H9 (cell line): ENCODE data around the gene NDUFB8. TPM values are rescaled to one million over a fixed set of nuclear protein-coding genes. Genes with fewer than 3 reads are reported as not detected.

Experiments
- DNase-seq: peaks from one replicate; pipeline ENCODE4 v3.0.0-alpha.2; 2017
- H2AFZ ChIP-seq: one replicate; pipeline ENCODE4 v1.6.1; 2013; ENCODE audit warnings: mild to moderate bottlenecking, low read length, control low read depth, moderate library complexity
- H2AK5ac ChIP-seq: 2 replicates; pipeline ENCODE4 v1.6.1; 2013; ENCODE audit warnings: low read length, control low read depth, mixed read lengths; ENCODE audit not compliant: insufficient read length
- H2BK120ac ChIP-seq: one replicate; pipeline ENCODE4 v1.6.1; 2013; ENCODE audit warnings: low read depth, mild to moderate bottlenecking, low read length, control low read depth, inconsistent platforms; ENCODE audit not compliant: poor library complexity, severe bottlenecking
- H2BK12ac ChIP-seq: 2 replicates; pipeline ENCODE4 v1.6.1; 2013; ENCODE audit warnings: low read length, control low read depth, mixed read lengths, low read depth; ENCODE audit not compliant: insufficient read length
- H2BK15ac ChIP-seq: 2 replicates; pipeline ENCODE4 v1.6.1; 2013; ENCODE audit warnings: low read depth, low read length, control low read depth
- H2BK20ac ChIP-seq: one replicate; pipeline ENCODE4 v1.6.1; 2013; ENCODE audit warnings: low read depth, mild to moderate bottlenecking, low read length, control low read depth, inconsistent platforms; ENCODE audit not compliant: poor library complexity, severe bottlenecking
- H2BK5ac ChIP-seq: 2 replicates; pipeline ENCODE4 v1.6.1; 2013; ENCODE audit warnings: low read length, control low read depth, mixed read lengths; ENCODE audit not compliant: insufficient read length
- H3K14ac ChIP-seq: 2 replicates; pipeline ENCODE4 v1.6.1; 2013; ENCODE audit warnings: low read length, control low read depth; ENCODE audit not compliant: insufficient read depth
- H3K18ac ChIP-seq: 2 replicates; pipeline ENCODE4 v1.6.1; 2013; ENCODE audit warnings: low read depth, mild to moderate bottlenecking, mixed read lengths, low read length, control low read depth; ENCODE audit not compliant: insufficient read length
- H3K23ac ChIP-seq: 2 replicates; pipeline ENCODE4 v1.6.1; 2013; ENCODE audit warnings: low read length, control low read depth, mixed read lengths, low read depth; ENCODE audit not compliant: insufficient read length
- H3K23me2 ChIP-seq: 2 replicates; pipeline ENCODE4 v1.6.1; 2013; ENCODE audit warnings: low read depth, mild to moderate bottlenecking, mixed read lengths, low read length, control low read depth; ENCODE audit not compliant: insufficient read length, poor library complexity, severe bottlenecking
- H3K27ac ChIP-seq: 2 replicates; pipeline ENCODE4 v1.5.1; 2013; ENCODE audit warnings: low read length, control low read depth, mixed read lengths, low read depth; ENCODE audit not compliant: insufficient read length
- H3K27me3 ChIP-seq: 2 replicates; pipeline ENCODE4 v1.6.1; 2013; ENCODE audit warnings: low read length, control low read depth, inconsistent platforms; ENCODE audit not compliant: insufficient read depth
- H3K4ac ChIP-seq: 2 replicates; pipeline ENCODE4 v1.6.1; 2013; ENCODE audit warnings: low read depth, mild to moderate bottlenecking, control low read depth, inconsistent platforms, low read length, moderate library complexity
- H3K4me1 ChIP-seq: 2 replicates; pipeline ENCODE4 v1.6.1; 2013; ENCODE audit warnings: low read length, control low read depth, inconsistent platforms; ENCODE audit not compliant: insufficient read depth
- H3K4me2 ChIP-seq: 2 replicates; pipeline ENCODE4 v1.6.1; 2013; ENCODE audit warnings: low read length, control low read depth, mixed read lengths; ENCODE audit not compliant: insufficient read length, insufficient read depth
- H3K56ac ChIP-seq: 2 replicates; pipeline ENCODE4 v1.6.1; 2013; ENCODE audit warnings: low read depth, mild to moderate bottlenecking, mixed read lengths, low read length, control low read depth; ENCODE audit not compliant: insufficient read length
- H3K79me1 ChIP-seq: 2 replicates; pipeline ENCODE4 v1.6.1; 2013; ENCODE audit warnings: low read depth, mild to moderate bottlenecking, moderate library complexity, low read length, control low read depth, inconsistent platforms; ENCODE audit not compliant: insufficient read depth, poor library complexity, severe bottlenecking
- H3K79me2 ChIP-seq: 2 replicates; pipeline ENCODE4 v1.6.1; 2013; ENCODE audit warnings: low read length, control low read depth, inconsistent platforms; ENCODE audit not compliant: insufficient read depth
- H3K9ac ChIP-seq: 2 replicates; pipeline ENCODE4 v1.6.1; 2013; ENCODE audit warnings: low read length, control low read depth, mixed read lengths; ENCODE audit not compliant: insufficient read length; ENCODE audit errors: extremely low read depth
- H3K9me3 ChIP-seq: one replicate; pipeline ENCODE4 v1.6.1; 2013; ENCODE audit warnings: low read depth, low read length, inconsistent platforms; ENCODE audit not compliant: control insufficient read depth
- H3T11ph ChIP-seq: one replicate; pipeline ENCODE4 v1.6.1; 2013; ENCODE audit warnings: mild to moderate bottlenecking, low read length, control low read depth, inconsistent platforms
- H4K20me1 ChIP-seq: one replicate; pipeline ENCODE4 v1.6.1; 2013; ENCODE audit not compliant: control insufficient read depth, insufficient read length, insufficient read depth
- H4K5ac ChIP-seq: 2 replicates; pipeline ENCODE4 v1.6.1; 2013; ENCODE audit warnings: low read depth, mild to moderate bottlenecking, mixed read lengths, low read length, control low read depth; ENCODE audit not compliant: insufficient read length
- H4K8ac ChIP-seq: replicated peaks from 2 replicates; pipeline ENCODE4 v1.6.1; 2013; ENCODE audit warnings: low read length, control low read depth, mixed read lengths, low read depth; ENCODE audit not compliant: insufficient read length
- H4K91ac ChIP-seq: 2 replicates; pipeline ENCODE4 v1.6.1; 2013; ENCODE audit warnings: low read depth, mild to moderate bottlenecking, moderate library complexity, mixed read lengths, low read length, control low read depth; ENCODE audit not compliant: insufficient read length
- H3K27ac Mint-ChIP-seq, 3 experiments: 2 replicates in 2 of 3; 3 replicates in 1 of 3; pipeline ENCODE4 v1.8.0; 2020 to 2021; ENCODE audit warnings: mixed read lengths in 3 of 3, mild to moderate bottlenecking in 1 of 3, moderate library complexity in 1 of 3
- H3K27me3 Mint-ChIP-seq: 2 replicates; pipeline ENCODE4 v1.8.0; 2021; ENCODE audit warnings: low read depth, mild to moderate bottlenecking, moderate library complexity, mixed read lengths
- H3K36me3 Mint-ChIP-seq, 3 experiments: 2 replicates in 2 of 3; 3 replicates in 1 of 3; pipeline ENCODE4 v1.8.0; 2020 to 2021; ENCODE audit warnings: low read depth in 3 of 3, mixed read lengths in 3 of 3; ENCODE audit not compliant: insufficient read depth in 1 of 3
- H3K4me1 Mint-ChIP-seq, 2 experiments: 2 replicates each; pipeline ENCODE4 v1.8.0; 2020; ENCODE audit warnings: mixed read lengths in 2 of 2
- H3K4me3 Mint-ChIP-seq, 2 experiments: 2 replicates in 1 of 2; 3 replicates in 1 of 2; pipeline ENCODE4 v1.8.0; 2020 to 2021; ENCODE audit warnings: mild to moderate bottlenecking in 2 of 2, mixed read lengths in 2 of 2, moderate library complexity in 1 of 2
- H3K9me3 Mint-ChIP-seq, 2 experiments: 2 replicates in 1 of 2; 3 replicates in 1 of 2; pipeline ENCODE4 v1.8.0; 2020; ENCODE audit warnings: mild to moderate bottlenecking in 2 of 2, mixed read lengths in 2 of 2, moderate library complexity in 1 of 2
- CTCF ChIP-seq: fragments of 200-600 bp; sonication (generic); conservative IDR thresholded peaks from 3 replicates; pipeline ENCODE4 v1.8.0; 2021; ENCODE audit warnings: antibody characterized with exemption, mild to moderate bottlenecking
- WGBS: extraction: QIAGEN DNeasy Blood & Tissue Kit; methylation state at CpG from one replicate; pipeline ENCODE4 v1.1.7; 2013; ENCODE audit warnings: missing lambda C conversion rate, low lambda C conversion rate, mixed read lengths; ENCODE audit not compliant: insufficient read length; ENCODE audit errors: extremely low coverage; 5-methylcytosine and 5-hydroxymethylcytosine counted together
- total RNA-seq: library from RNA; stranded (reverse); gene quantifications from 2 replicates; pipeline ENCODE4 v1.2.1, GENCODE V29; 2021

Gene NDUFB8
- total RNA-seq, 1 experiment from 2014 or later = 205 TPM

DNA sequence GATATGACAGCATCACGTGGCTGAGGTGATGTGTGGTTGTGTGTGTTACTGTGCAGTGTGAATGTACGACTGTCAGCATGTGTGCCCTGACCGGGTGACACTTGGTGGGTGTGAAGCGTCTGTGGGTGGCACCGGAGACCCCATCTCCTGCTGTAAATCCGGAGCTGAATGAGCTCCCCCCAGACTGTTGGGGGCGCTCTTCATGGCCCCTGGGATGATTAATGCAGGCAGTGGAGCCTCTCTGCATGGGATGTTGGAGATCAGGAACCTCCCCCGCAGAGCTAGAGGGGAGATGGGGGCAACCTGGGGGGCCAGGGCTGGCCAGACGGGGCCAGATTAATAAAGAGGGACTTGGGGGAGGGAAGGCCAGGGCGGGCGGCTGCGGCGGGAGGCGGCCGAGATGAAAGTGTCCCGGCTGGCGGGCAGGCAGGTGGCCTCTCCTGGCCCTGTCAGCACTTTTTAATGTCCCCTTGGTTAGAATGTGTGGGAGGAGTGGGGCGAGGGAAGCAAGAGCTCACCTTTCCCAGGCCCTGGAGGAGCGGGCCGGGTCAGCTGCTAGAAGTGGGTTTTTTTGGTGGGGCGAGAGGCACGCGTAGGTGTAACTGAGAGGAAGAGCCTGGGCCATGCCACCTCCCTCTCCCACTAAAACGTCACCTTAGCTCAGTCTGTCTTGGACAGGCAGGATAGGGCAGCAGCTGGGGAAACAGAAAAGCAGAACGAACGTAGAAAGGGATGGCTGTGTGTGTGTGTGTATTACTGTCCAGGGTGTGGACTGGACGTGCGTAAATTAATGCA, 40.2 kb upstream of the NDUFB8 start:
- peaks cover 0 to 2% of the 10 kb centered on the region in 2 experiments; a peak in 1 of 4 replicates for H3K4me1 Mint-ChIP-seq
- Histone ChIP-seq H3K18ac (no peak overlapping the region), H3K4ac (no peak overlapping the region), H4K20me1 (no peaks in the 10 kb centered on the region), H2BK120ac (no peak overlapping the region), H3K14ac (no peak overlapping the region; the same call in 1 of the 2 replicates), H2BK5ac (no peak overlapping the region), H3K27ac (no peak overlapping the region), H2BK20ac (no peak overlapping the region), H2BK12ac (no peak overlapping the region), H3K4me2 (peak overlapping the region; percentile 28), H2BK15ac (no peak overlapping the region), H3K23ac (no peak overlapping the region), H3K9ac (no peak overlapping the region), H3K79me1 (no peaks in the 10 kb centered on the region), H4K8ac (no peak overlapping the region), H3K56ac (no peak overlapping the region), H4K91ac (no peak overlapping the region), H4K5ac (no peak overlapping the region), H3K27me3 (no peaks in the 10 kb centered on the region; the same call in 1 of the 2 replicates), H2AK5ac (no peak overlapping the region), H3K79me2 (no peaks in the 10 kb centered on the region), H3K9me3 (no peaks in the 10 kb centered on the region), H3T11ph (no peak overlapping the region), H3K23me2 (no peaks in the 10 kb centered on the region), H2AFZ (no peak overlapping the region), H3K4me1 (no peaks in the 10 kb centered on the region; the same call in 1 of the 2 replicates)
- no peak overlapping the region for H3K4me3 Mint-ChIP-seq
- WGBS = no CpG with 5 or more reads among the region's 28 CpGs
- no peak overlapping the region for H3K27ac Mint-ChIP-seq
- H3K9me3 Mint-ChIP-seq = no peaks in the 10 kb centered on the region
- peak; percentile 67 for DNase-seq
- TF ChIP-seq CTCF = peak; percentile 75
- H3K36me3 Mint-ChIP-seq = no peaks in the 10 kb centered on the region
- peaks cover 21% of the 10 kb centered on the region for H3K27me3 Mint-ChIP-seq
